BLaER1 treated with 17β-estradiol and CSF1 and Interleukin-3, amounts not matched to agents 10 nM and 100 nM (cell line): ENCODE results near the gene MPHOSPH9.

Experiments
- H3K27ac ChIP-seq, 11 experiments: shearing (Covaris generic); formaldehyde crosslinking; 2 replicates each; pipeline ENCODE4 v1.8.1; 2022
- H3K27me3 ChIP-seq, 11 experiments: shearing (Covaris generic); formaldehyde crosslinking; 2 replicates each; pipeline ENCODE4 v1.8.1; 2022
- H3K36me3 ChIP-seq, 11 experiments: shearing (Covaris generic); formaldehyde crosslinking; 2 replicates each; pipeline ENCODE4 v1.8.1; 2022
- H3K4me1 ChIP-seq, 10 experiments: shearing (Covaris generic); formaldehyde crosslinking; 2 replicates each; pipeline ENCODE4 v1.8.1; 2022
- H3K4me2 ChIP-seq, 11 experiments: shearing (Covaris generic); formaldehyde crosslinking; 2 replicates each; pipeline ENCODE4 v1.8.1; 2022
- H3K4me3 ChIP-seq, 10 experiments: shearing (Covaris generic); formaldehyde crosslinking; 2 replicates each; pipeline ENCODE4 v1.8.1; 2022
- H3K9ac ChIP-seq, 11 experiments: shearing (Covaris generic); formaldehyde crosslinking; 2 replicates each; pipeline ENCODE4 v1.8.1; 2022
- H3K9me3 ChIP-seq, 11 experiments: shearing (Covaris generic); formaldehyde crosslinking; replicated peaks in 1 of 11; 2 replicates each; pipeline ENCODE4 v1.8.1; 2022
- H4K20me1 ChIP-seq, 11 experiments: shearing (Covaris generic); formaldehyde crosslinking; 2 replicates each; pipeline ENCODE4 v1.8.1; 2022
- Cebpa-rat ChIP-seq, 11 experiments: shearing (Covaris generic); IDR thresholded peaks; 2 replicates each; pipeline ENCODE4 v1.8.1; 2022

MPHOSPH9 gene

GRCh38 chr12:123114304-123115083, 118.4 kb downstream of the MPHOSPH9 start:
- peaks cover 0 to 7% (median 0%) of the 10 kb centered on the region in 11 experiments; a peak in 3 of 22 replicates for H4K20me1 ChIP-seq
- peak overlapping the region; percentile 10 to 57 (median 41); a peak in 18 of 22 replicates for H3K4me2 ChIP-seq
- H3K9ac ChIP-seq: no peak overlapping the region
- H3K27me3 ChIP-seq: peaks cover 0 to 19% (median 10%) of the 10 kb centered on the region in 11 experiments; a peak in 9 of 22 replicates
- peaks cover 43 to 92% (median 68%) of the 10 kb centered on the region in 10 experiments for H3K4me1 ChIP-seq
- no peak overlapping the region for H3K4me3 ChIP-seq
- no peak overlapping the region for H3K27ac ChIP-seq
- no peak for TF ChIP-seq Cebpa-rat (IDR thresholded peaks at IDR 0.05)
- peaks cover 0 to 11% (median 0%) of the 10 kb centered on the region in 11 experiments; a peak in 4 of 22 replicates for H3K36me3 ChIP-seq
- no peaks in the 10 kb centered on the region for H3K9me3 ChIP-seq

- H3K4me2 ChIP-seq: peak overlapping the region in 10 of 11 experiments; percentile 17 to 95 (median 92); a peak in 18 of 22 replicates
- H4K20me1 ChIP-seq: peaks cover 0 to 7% (median 0%) of the 10 kb centered on the region in 11 experiments; a peak in 3 of 22 replicates
- no peak overlapping the region for H3K27ac ChIP-seq
- no peak overlapping the region for H3K4me3 ChIP-seq
- H3K9me3 ChIP-seq: no peaks in the 10 kb centered on the region
- H3K36me3 ChIP-seq: peaks cover 0 to 20% (median 3%) of the 10 kb centered on the region in 11 experiments; a peak in 4 of 22 replicates
- no peak for TF ChIP-seq Cebpa-rat (IDR thresholded peaks at IDR 0.05)
- peaks cover 58 to 96% (median 81%) of the 10 kb centered on the region in 10 experiments for H3K4me1 ChIP-seq
- H3K9ac ChIP-seq: no peak overlapping the region
- H3K27me3 ChIP-seq: peaks cover 0 to 19% (median 10%) of the 10 kb centered on the region in 11 experiments; a peak in 9 of 22 replicates
Measured at GRCh38 chr12:123113026-123113425, 119.9 kb downstream of the MPHOSPH9 start.

GRCh38 chr12:123111498-123112165, 121.3 kb downstream of the MPHOSPH9 start:
- H3K9me3 ChIP-seq: no peaks in the 10 kb centered on the region
- peaks cover 0 to 21% (median 3%) of the 10 kb centered on the region in 11 experiments; a peak in 4 of 22 replicates for H3K36me3 ChIP-seq
- peak overlapping the region; percentile 35 to 95 (median 91) for H3K4me2 ChIP-seq
- H3K4me3 ChIP-seq: no peak overlapping the region
- H4K20me1 ChIP-seq: peaks cover 0 to 7% (median 0%) of the 10 kb centered on the region in 11 experiments; a peak in 3 of 22 replicates
- peaks cover 71 to 100% (median 92%) of the 10 kb centered on the region in 10 experiments for H3K4me1 ChIP-seq
- H3K27me3 ChIP-seq: peaks cover 0 to 19% (median 10%) of the 10 kb centered on the region in 11 experiments; a peak in 9 of 22 replicates
- no peak overlapping the region for H3K27ac ChIP-seq
- no peak for TF ChIP-seq Cebpa-rat (IDR thresholded peaks at IDR 0.05)
- no peak overlapping the region for H3K9ac ChIP-seq

GRCh38 chr12:123109319-123109772, 123.6 kb downstream of the MPHOSPH9 start:
- Histone ChIP-seq H3K27ac (peak overlapping the region in 3 of 11 experiments; percentile 13 to 74 (median 20); a peak in 2 of 22 replicates), H3K9me3 (no peaks in the 10 kb centered on the region), H3K4me1 (peaks cover 65 to 98% (median 90%) of the 10 kb centered on the region in 10 experiments), H3K4me3 (no peak overlapping the region), H3K36me3 (peaks cover 0 to 28% (median 3%) of the 10 kb centered on the region in 11 experiments; a peak in 4 of 22 replicates), H4K20me1 (peaks cover 0 to 7% (median 0%) of the 10 kb centered on the region in 11 experiments; a peak in 3 of 22 replicates), H3K9ac (peak overlapping the region in 2 of 11 experiments; percentile 5 to 20; a peak in 2 of 22 replicates), H3K27me3 (peaks cover 0 to 19% (median 10%) of the 10 kb centered on the region in 11 experiments; a peak in 9 of 22 replicates), H3K4me2 (peak overlapping the region; percentile 26 to 95 (median 91))
- no peak for TF ChIP-seq Cebpa-rat (IDR thresholded peaks at IDR 0.05)

DNA sequence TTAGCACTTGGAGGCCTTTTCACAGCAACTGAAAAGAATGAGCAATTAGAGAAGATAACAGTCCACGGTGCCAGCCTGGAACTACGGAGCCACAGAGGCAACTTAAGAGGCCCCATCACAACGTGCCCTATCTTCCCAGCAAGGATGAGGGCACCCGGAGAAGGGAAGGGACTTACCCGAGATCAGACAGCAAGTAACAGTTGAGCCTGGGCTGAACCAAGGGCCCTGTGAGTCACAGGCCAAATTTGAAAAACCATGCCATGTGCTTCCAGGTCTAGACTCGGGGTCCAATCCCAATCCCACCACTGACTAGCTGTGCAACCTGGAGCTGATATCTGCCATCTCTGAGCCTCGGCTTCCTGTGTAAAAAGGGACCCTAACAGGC, 124.3 kb downstream of the MPHOSPH9 start:
- Histone ChIP-seq H3K4me3 (no peak overlapping the region), H3K9ac (no peak overlapping the region), H3K4me1 (peaks cover 64 to 94% (median 89%) of the 10 kb centered on the region in 10 experiments), H3K4me2 (peak overlapping the region; percentile 31 to 95 (median 93); a peak in 20 of 22 replicates), H3K27ac (peak overlapping the region in 6 of 11 experiments; percentile 15 to 87 (median 76); a peak in 7 of 22 replicates), H3K27me3 (peaks cover 0 to 19% (median 10%) of the 10 kb centered on the region in 11 experiments; a peak in 9 of 22 replicates), H3K9me3 (no peaks in the 10 kb centered on the region), H3K36me3 (peaks cover 0 to 28% (median 3%) of the 10 kb centered on the region in 11 experiments; a peak in 4 of 22 replicates), H4K20me1 (peaks cover 0 to 7% (median 0%) of the 10 kb centered on the region in 11 experiments; a peak in 3 of 22 replicates)
- TF ChIP-seq Cebpa-rat (IDR thresholded peaks at IDR 0.05): no peak

DNA sequence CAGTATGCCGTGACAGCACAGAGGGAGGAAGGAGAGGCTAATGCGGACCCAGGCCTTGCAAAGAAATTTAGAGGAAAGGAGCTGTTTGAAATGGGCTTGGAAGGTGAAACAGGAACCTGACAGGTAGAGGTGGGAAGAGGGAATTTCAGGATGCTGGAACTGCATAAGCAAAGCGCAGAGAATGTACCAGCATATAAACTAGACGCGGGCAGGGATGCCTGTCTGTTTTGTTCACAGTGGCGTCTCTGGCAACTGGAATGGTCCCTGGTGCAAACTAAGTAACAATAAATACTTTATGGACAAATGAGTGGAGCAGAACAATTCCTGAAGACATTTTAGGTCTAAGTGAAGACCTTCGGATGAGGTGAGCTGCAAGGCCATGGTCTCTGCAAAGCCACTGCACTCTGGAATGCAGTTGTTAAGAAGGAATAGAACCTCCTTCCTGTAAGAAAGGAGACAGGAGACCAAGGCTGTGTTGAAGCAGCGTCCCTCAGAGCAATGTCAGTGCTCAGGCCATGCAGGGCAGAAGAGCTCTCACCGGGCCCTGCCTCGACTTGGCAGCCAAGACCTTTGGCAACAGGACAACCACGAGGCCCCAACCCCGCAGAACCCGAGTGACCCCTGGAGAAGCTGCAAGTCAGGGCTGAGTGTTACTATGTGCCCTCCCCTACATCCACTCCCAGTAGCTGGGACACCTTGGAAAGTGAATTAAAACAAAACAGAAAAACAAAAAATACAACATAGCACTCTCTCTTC, 124.8 kb downstream of the MPHOSPH9 start:
- Histone ChIP-seq H3K36me3 (peaks cover 0 to 28% (median 3%) of the 10 kb centered on the region in 11 experiments; a peak in 4 of 22 replicates), H4K20me1 (peaks cover 0 to 7% (median 0%) of the 10 kb centered on the region in 11 experiments; a peak in 3 of 22 replicates), H3K4me3 (peak overlapping the region in 2 of 10 experiments; percentile 16 to 50; a peak in 3 of 20 replicates), H3K27me3 (peaks cover 0 to 19% (median 10%) of the 10 kb centered on the region in 11 experiments; a peak in 9 of 22 replicates), H3K4me2 (peak overlapping the region; percentile 74 to 95 (median 93)), H3K4me1 (peaks cover 64 to 96% (median 90%) of the 10 kb centered on the region in 10 experiments), H3K27ac (peak overlapping the region in 9 of 11 experiments; percentile 70 to 88 (median 79); a peak in 18 of 22 replicates), H3K9me3 (no peaks in the 10 kb centered on the region), H3K9ac (peak overlapping the region in 9 of 11 experiments; percentile 28 to 73 (median 69); a peak in 13 of 22 replicates)
- TF ChIP-seq Cebpa-rat (IDR thresholded peaks at IDR 0.05): no peak

GRCh38 chr12:123106640-123107359, 126.1 kb downstream of the MPHOSPH9 start:
- Histone ChIP-seq H3K4me1 (peaks cover 63 to 96% (median 90%) of the 10 kb centered on the region in 10 experiments), H3K9ac (peak overlapping the region; percentile 22 to 73 (median 67); a peak in 19 of 22 replicates), H3K4me3 (peak overlapping the region in 7 of 10 experiments; percentile 10 to 50 (median 29); a peak in 10 of 20 replicates), H3K4me2 (peak overlapping the region; percentile 74 to 95 (median 93)), H3K36me3 (peaks cover 0 to 28% (median 3%) of the 10 kb centered on the region in 11 experiments; a peak in 4 of 22 replicates), H3K27me3 (peaks cover 0 to 18% (median 8%) of the 10 kb centered on the region in 11 experiments; a peak in 9 of 22 replicates), H3K27ac (peak overlapping the region in 10 of 11 experiments; percentile 51 to 88 (median 78); a peak in 21 of 22 replicates), H4K20me1 (peaks cover 0 to 7% (median 0%) of the 10 kb centered on the region in 11 experiments; a peak in 3 of 22 replicates), H3K9me3 (no peaks in the 10 kb centered on the region)
- TF ChIP-seq Cebpa-rat (IDR thresholded peaks at IDR 0.05): 0 out of 22 replicates have a peak, but pooled peaks of 1 of the 11 experiments have one; percentile 15
